HG03460 (cell line): ENCODE measurements around the gene RNASE1.

ENCODE experiments used
- ATAC-seq: cut with Tn5 transposase; IDR thresholded peaks from one replicate; pipeline ENCODE4 v1.9.1; 2021; ENCODE audit not compliant: unreplicated experiment

RNASE1 gene

DNA sequence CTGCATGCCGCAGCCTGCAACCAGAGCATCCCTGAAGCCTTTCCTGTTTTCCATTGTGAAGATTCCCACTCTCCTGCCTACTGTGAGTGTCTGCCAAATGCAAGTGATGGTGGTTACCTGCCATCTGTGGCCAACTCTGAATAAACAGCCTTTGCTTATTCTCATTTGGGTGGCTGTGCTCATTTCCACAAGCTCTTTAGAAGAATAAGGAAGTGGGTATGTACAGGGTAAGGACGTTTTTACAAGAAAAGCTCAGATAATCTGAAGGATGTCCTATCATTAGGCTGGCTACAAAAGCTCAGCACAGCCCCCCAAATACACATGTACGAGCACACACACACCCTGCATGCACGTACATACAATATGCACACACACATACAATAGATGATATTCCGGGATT, 7.3 kb upstream of the RNASE1 start:
- ATAC-seq: no peak

DNA sequence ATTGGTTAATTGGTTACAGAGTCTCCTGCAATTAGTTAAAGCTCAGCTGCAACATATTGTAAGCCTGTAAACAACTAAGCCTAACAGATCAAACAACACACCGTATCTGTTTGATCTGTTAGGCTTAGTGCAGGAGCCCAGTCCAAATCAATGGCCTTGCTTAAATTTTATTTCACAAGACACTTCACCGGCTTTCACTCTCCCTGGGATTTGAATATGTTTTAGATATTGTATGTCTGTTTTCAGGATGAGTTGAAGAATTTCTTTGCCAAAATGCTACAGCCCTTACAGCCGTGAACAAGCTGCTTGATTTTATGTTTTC, 5.5 kb upstream of the RNASE1 start:
- ATAC-seq: no peak

DNA sequence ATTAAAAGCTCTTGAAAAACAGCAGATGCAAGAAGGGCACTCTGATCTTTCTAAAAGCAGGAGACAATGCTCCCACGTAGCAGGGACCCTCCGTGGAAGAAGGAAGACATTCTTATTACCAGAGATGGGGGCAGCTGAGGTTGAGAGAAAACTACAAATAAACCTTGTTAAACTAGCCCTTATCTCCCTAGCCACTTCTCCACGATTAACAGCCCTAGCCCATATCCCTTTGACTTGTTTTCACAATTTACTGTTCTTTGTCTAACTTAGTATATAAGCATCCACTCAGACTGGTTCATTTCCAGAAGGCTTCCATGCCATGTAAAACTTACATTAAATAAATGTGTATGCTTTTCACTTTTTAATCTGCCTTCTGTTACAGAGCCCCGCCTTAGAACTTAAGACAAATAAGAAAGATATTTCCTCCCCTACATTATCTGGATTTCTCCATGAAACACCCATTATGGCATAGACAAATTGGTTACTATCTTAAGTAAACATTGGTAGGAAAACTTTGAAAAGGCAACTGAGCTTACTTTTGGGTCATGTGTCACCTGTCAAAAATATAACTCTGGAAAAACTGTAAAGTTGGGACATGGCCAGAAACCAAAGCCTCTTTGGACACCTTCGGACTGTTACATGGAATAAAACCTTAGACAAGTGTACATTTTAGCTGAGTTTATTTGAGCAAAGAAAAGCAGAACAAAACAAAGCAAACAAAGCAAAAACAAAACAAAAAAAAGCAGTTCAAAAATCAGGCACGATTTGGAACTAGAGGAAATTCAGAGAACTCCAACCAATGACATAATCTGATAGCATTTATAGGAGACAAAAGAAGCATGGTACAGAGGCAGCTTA, 4.9 kb upstream of the RNASE1 start:
- no peak for ATAC-seq

- ATAC-seq: no peak
Measured at GRCh38 chr14:20805485-20805884, 2.8 kb upstream of the RNASE1 start.

DNA sequence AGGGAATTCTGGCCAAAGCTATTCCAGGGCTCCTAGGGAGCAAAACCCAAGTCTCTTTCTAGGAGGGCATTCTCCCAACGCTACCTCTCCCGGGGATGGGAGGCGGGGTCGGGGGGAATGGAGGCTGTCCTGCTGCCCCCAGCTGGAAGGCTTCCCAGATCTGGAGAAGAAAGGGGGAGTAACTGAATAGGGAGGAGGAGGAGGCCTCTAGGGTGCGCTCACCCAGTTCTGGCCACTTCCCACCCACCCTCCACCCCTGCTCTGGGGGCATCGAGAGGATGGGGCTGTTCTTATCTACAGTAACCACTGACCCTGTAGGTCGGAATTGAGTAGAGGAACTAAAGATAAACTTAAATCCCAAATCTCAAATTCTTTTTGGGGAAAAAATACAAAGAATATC, 579 bp upstream of the RNASE1 start:
- no peak for ATAC-seq

DNA sequence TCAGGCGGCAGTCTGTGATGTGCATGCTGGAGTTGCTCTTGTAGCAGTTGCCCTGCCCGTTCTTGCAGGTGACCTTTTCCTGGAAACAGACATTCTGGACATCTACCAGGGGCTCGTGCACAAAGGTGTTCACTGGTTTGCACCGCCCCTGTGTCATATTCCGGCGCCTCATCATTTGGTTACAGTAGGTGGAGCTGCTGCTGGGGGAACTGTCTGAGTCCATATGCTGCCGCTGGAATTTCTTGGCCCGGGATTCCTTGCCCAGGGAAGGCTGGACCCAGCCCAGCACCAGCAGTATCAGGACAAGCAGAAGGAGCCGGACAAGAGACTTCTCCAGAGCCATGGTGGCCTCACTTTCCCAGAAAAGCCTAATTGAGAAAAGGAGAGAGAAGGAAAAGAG, 918 bp downstream of the RNASE1 start:
- no peak for ATAC-seq

DNA sequence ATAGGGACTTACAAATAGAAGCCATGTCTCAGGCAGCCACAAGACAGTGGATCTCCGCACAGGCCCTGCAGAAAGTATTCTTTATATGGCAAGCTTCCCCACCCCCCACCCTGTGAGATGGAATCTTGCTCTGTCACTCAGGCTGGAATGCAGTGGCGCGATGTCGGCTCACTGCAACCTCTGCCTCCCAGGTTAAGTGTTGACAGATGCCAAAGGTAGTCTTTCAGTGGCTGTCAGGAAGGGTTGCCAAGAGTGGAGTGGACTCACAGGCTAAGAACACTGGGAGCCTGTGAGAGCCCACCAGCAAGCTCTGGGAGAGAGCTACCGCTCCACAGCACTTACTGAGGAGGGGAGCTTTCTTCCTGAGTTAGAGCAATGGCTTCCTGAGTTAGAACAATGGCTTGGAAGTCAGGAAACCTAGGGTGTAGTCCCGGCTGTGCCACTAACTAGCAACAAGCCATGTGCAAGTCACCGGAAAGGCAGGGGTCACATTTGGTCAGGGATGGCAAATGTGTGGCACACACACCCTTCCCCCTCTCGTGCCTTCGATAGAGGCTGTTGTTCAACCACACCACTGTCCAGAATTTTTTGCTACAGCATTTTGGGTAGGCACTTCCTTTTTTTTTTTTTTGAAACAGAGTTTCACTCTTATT, 2.6 kb downstream of the RNASE1 start:
- ATAC-seq: no peak

DNA sequence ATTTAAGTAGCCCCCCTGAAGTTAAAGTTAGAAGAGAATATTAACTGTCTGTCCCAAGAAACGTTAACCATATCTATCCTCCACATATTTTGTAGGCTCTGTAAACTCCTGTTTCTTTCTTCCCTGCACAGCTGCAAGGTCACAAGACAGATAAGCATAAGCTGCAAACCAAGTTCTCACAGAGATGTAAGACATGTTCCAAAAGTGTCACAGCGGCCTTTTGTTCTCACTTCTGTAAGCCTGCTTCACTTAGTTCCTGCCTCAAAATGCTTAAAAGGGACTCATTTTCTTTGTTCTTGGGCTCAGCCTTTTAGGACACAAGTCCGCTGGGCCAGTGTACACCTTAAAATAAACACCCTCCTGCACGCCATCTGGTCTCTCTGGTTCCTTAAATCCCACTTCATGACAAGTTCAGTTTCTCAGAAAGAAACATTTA, 3.2 kb downstream of the RNASE1 start:
- no peak for ATAC-seq

GRCh38 chr14:20798932-20799331, 3.7 kb downstream of the RNASE1 start:
- no peak for ATAC-seq

GRCh38 chr14:20798318-20798717, 4.3 kb downstream of the RNASE1 start:
- no peak for ATAC-seq

GRCh38 chr14:20797164-20797563, 5.5 kb downstream of the RNASE1 start:
- no peak for ATAC-seq

DNA sequence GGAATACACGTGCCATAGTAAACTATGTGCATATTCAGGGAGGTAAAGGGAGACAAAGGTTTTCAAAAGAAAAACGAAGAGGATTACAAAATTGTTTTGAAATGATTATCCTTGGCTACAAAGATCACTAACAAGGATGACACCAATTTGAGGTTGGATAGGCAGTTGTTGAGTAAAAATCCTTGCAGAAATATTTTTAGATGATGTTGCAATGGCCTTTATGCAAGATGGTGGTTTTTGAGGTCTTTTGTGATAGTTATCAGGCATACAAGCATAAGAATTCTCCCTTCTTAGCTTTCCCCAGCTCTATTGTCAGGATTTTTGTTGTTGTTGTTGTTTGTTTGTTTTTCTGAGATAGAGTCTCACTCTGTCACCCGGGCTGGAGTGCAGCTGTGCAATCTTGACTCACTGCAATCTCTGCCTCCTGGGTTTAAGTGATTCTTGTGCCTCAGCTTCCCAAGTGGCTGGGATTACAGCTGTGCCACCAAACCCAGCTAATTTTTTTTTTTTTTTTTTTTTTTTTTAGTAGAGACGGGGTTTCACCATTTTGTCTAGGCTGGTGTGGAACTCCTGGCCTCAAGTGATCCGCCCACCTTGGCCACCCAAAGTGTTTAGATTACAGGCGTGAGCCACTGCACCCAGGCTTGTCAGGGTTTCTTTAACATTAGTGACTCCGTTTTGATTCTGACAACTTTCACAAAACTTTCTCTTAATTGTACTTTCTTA, 7.8 kb downstream of the RNASE1 start:
- ATAC-seq: no peak

DNA sequence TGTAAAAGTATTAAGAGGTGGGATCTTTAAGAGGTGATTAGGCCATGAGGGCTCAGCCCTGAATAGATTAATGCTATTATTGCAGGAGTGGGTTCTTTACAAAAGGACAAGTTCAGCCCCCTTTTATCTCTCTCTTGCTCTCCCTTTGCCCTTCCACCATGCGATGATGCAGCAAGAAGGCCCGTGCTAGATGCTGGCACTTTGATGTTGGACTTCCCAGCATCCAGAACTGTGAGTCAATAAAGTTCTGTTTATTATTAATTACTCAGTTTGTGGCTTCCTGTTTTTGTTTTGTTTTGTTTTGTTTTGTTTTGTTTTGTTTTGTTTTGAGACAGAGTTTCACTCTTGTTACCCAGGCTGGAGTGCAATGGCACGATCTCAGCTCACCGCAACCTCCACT, 10.1 kb downstream of the RNASE1 start:
- no peak for ATAC-seq

- no peak for ATAC-seq
Measured at GRCh38 chr14:20791597-20791996, 11.0 kb downstream of the RNASE1 start.

GRCh38 chr14:20791187-20791586, 11.5 kb downstream of the RNASE1 start:
- no peak for ATAC-seq

- no peak for ATAC-seq
Measured at GRCh38 chr14:20790464-20791116, 12.1 kb downstream of the RNASE1 start.

GRCh38 chr14:20789230-20789813, 13.3 kb downstream of the RNASE1 start:
- ATAC-seq: no peak

DNA sequence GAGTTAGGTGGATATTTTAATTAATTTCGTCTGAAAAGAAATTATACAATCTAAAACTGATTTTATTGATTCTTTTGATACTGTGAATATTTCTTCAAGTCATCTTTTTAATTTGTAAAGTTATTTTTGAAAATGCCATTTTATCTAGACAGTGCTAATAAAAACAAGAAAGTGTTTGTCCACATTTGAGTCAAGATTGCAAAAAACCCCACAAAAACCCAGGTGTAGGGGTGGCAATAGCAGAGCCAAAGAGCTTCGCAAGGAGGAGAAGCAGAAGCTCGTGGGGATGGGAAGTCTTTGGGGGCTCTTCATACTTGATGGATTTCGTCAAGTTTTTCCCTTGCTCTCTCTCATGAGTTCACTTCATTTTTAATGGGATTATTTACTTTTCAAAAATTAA, 15.6 kb downstream of the RNASE1 start:
- no peak for ATAC-seq

- ATAC-seq: peak; percentile 49
Measured at GRCh38 chr14:20782280-20782890, 20.3 kb downstream of the RNASE1 start.

DNA sequence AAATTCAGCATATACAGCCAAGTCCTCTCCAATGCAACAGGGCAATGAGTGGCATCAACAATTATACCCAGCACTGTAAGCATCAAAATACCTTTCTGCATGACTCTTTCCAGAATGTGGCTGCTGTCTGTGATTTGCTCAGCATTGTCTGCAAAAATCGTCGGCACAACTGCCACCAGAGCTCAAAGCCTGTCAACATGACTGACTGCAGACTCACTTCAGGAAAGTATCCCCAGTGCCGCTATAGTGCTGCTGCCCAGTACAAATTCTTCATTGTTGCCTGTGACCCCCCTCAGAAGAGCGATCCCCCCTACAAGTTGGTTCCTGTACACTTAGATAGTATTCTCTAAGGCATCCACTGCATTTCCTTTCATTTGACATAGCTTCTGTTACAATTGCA, 20.8 kb downstream of the RNASE1 start:
- ATAC-seq: no peak

DNA sequence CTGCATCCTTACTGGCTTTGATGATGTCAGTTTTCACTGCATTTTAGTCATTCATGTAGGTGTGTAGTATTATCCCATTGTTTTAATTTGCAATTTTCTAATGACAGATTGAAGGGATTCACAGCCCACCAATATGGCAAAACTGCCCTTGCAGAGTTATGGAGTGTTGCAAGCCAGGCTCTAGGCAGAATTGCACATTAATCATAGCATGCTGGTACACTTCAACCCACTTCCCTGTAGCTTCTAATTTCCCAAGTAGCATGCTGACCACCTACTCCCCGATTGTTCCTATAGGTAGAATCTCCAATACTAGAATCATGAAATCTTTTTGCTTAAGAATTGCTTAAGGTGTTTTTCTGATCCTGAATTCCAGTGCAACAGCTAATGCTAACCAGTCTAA, 26.7 kb downstream of the RNASE1 start:
- ATAC-seq: no peak
